Head of caudate nucleus (tissue), 42 donors: ENCODE results near the gene OTOL1.
"Not testable (repeated sequence)": the region's sequence is repeated elsewhere in the genome, so short reads cannot be mapped to it uniquely, and the experiment has no call there.

Source experiments
- DNase-seq, 42 donors: peaks; one replicate each; pipeline versions ENCODE4 v3.0.0 to v3.0.0-alpha.2; 2020 to 2021; ENCODE audit warnings: mixed read lengths in 7 of 42
- intact Hi-C: fragments of 100-400 bp; cut with DNase I; formaldehyde crosslinking; loops from one replicate; pipeline ENCODE4 v1.15.0; 2022

Gene OTOL1

DNA sequence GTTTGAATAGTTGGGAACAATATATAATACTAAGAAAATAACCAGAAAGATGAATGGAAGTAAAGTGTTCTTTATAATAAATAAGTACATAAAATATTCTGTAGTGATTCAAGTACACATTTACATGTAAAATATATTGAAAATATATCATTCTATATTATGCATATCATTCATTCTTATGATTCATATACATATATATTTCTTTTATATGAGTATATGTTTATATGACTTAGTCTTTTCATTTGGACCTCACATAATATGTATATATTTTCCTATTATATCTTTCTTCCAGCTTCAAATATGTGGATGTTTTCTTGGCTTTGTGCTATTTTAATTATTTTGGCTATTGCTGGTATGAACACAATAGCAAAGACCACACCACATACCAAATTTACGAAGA, at the start of gene OTOL1:
Gene OTOL1 (plus strand): TSS at position 301 of the 400 bp plus-strand sequence. CDS start 0 bp downstream, at position 301.
- intact Hi-C loops: no loop called here
- no peak for DNase-seq

DNA sequence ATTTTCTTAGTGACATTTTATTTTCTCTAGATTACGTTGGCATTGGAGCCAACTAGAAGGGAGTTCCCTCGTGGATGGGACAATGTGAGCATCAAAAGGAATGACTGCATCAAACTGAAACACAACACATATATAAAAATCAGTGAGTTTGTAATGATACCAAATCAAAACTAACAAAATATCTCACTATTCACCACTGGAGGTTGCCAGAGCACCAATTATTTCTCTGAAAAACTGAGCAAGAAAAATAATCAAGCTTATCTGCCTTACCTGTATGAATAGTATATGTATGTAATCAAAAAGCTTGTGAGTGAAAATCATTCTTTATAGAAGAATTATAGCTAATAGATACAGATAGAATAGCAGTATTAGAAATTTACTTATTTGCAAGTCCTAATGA, 46.8 kb upstream of the OTOL1 start:
- intact Hi-C loops: no loop called here
- DNase-seq: no peak

DNA sequence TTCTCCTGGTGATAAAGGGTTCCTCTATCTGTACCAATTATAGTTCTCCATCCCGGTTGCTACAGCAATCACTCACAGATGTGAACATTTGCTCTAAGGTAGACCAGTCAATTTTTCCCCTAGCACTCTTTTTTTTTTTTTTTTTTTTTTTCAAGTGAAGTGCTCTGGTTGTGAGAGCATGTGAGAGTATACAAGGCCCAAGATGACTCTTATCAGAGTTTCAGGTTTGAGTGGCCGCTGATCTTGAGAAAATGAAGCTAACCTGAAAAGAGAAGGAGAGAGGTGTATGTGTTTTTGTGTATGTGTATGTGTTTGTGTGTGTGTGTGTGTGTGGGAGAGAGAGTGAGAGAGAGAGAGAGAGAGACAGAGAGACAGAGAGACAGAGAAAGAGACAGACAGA, 44.4 kb upstream of the OTOL1 start:
- no peak for DNase-seq
- intact Hi-C loops: no loop called here

DNA sequence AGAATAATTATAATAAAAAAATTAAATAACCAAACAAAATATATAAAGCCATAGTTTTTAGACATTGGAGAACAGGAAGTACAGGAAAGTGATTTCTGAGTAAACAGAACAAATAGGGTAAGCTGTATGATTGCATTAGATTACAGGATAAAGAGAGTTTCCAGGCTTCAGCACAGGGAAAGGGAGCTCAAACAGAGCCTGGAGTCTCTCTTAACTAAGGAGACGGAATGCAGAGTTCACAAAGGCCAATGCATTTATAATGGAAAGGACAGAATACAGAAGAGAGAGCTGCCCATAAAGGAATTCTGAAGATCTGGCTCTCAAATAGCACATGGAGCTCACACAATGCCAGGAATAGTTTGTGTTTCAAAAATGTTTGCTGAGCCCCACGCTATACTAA, 42.0 kb upstream of the OTOL1 start:
- intact Hi-C loops: no loop called here
- no peak for DNase-seq

DNA sequence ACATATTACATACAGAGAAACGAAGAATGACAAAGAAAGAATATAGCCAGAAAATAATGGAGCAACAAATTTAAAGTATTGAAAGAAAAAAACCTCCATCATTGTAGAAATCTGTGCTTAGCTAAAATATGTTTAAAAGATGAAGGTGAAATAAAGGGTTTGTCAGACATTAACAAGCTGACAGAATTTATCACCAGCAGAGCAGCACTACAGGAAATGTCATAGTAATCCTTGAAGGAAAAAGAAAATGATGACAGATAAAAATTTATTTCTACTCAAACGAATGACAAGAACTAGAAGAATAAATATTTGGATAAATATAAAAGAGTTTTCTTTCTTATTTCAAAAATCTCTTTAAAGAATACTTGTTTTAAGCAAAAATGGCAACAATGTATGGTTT, 40.6 kb upstream of the OTOL1 start:
- intact Hi-C loops: no loop called here
- DNase-seq: no peak

DNA sequence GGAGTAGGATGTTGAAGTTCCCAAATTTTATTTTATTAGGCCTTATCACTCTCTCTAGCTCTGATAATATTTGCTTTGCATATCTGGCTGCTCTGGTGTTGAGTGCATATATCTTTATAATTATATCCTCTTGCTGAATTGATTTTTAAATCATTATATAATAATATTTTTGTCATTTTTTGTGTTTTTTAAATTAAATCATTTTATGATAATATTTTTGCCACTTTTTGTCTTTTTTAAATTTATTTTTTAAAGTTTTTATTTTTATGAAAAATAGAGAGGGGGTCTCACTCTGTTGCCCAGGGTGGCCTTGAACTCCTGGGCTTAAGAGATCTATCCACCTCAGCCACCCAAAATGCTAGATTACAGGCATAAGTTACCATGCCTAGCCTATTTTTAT, 34.5 kb upstream of the OTOL1 start:
- no peak for DNase-seq
- intact Hi-C loops: no loop called here

DNA sequence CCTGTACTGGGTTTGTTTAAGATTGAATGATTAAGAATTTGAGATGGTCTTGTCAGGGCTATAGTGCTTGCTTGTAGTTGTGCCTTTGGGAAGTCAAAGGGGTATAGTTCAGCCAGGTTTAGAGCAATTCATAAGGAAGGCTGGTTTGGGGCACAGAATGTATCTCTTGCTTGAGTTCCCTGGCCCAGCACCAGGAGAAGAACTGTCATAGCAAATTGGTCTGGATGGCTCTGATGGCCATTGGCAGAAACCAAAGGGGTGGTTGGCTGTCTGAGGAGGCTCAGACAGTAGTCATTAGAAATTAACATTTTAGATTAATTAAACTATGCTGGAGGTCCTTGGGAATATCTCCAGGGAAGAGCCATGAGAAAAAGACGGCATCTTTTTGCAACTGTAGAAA, 25.4 kb upstream of the OTOL1 start:
- intact Hi-C loops: no loop called here
- no peak for DNase-seq

DNA sequence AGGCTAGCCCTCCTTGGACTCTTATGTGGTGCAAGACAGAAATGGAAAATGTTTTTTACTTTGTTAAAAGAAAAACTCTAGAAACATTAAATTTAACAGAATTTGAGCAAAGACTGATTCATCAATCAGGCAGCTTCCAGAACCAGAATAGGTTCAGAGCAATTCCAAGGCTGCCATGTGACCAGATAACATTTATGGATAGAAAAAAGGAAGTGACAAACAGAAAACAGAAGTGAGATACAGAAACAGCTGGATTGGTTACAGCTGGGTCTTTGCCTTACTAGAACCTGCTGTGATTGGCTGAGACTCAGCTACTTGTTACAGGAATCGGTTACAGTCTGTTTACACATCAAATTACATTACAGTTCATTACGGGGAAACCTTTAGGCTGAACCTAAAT, 22.5 kb upstream of the OTOL1 start:
- DNase-seq: no peak
- intact Hi-C loops: no loop called here

DNA sequence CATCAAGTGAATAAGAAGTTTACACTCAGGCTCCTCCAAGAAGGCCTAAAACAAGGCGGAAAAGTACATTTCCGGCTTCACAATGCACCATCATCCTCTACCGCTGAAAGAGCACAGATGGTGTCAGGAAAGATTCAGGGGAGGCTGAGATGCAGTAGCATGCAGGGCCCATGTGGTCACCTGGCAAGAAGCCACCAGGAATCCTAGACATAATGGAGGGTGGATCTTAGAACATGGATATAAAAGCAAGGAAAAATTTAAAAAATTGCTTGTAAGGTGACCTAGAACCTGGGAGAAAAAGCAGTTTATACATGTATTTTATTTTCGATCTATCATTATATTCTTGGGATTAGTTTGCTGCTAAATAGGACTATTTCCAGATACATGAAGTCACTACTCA, 21.9 kb upstream of the OTOL1 start:
- intact Hi-C loops: no loop called here
- DNase-seq: peak in 1 of 42 donors; percentile 1

DNA sequence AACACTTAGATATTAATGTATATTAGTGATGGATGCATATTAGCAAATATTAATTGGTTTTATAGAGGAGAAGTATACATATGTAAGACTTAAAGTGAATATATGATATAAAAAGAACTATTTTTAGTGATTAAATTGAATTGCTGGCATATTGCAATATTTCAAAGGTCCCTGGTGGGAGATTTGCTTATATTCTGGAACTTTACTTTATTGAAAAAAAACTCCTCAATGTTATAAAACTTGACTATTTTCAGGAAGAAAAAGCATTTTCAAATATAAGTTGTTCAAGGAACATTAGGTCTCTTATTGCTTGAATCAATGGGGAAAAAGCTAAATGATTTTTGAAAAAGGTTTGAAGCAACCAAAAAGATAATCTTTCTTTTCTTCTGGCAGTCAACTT, 21.4 kb upstream of the OTOL1 start:
- intact Hi-C loops: no loop called here
- DNase-seq: no peak

DNA sequence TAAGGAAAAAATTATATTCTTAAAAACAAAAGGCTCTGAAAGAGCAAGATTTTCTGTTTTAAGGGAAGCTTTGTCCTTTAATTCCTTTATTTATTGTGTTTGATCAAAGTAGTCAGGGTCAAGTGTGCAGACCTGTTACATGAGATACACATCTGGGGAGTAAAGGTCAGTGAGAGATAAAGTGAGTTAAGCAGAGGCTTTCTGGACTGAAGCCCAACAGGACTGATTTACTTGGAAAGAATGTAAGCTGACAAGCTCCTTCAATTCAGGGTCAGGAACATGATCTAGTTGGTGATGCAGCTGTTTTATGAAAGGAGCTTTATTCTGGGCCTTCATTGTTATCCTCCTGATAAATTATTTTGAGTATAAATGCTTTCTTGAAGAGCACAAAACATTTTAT, 20.7 kb upstream of the OTOL1 start:
- no peak for DNase-seq

DNA sequence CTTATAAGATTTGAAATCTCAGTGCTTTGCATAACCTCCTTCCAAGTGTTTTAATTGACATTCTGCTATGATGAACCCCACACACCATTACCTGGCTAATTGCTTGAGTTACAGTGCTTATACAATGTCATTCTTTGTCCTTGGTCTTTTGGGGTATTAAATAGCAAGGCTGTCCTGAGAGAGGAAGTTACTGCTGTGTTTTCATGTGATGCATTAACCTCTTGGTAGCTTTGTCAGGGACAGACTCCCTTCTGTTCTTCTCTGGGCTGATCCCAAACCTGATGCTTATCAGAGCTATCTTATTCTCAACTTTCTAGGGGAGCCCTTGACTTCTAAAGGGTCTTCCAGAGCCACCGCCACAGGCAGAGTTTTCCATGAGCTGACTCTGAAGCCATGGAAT, 12.4 kb upstream of the OTOL1 start:
- DNase-seq: no peak
- intact Hi-C loops: no loop called here

More for the DNA sequence above, 20.7 kb upstream of the OTOL1 start:
- intact Hi-C loops: no loop called here

DNA sequence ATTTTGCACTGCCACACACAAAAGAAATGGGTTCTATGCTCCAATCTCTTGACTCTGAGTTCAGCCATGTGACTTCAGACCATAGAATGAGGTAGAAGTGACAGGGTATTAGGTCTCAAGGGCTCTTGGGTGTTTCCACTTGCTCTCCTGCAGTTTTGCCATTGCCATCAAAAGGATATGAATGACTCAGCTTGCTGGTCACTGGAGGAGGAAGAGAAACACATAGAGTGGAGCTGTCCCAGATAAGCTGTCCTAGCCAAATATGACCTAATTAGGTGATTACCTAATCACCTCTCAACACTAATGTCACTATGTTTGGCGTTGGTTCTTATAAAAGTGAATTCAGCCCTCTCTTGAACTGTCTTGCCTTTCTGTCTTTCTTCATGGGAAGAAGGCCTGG, 8.3 kb upstream of the OTOL1 start:
- intact Hi-C loops, DNase-seq: not testable (repeated sequence)

DNA sequence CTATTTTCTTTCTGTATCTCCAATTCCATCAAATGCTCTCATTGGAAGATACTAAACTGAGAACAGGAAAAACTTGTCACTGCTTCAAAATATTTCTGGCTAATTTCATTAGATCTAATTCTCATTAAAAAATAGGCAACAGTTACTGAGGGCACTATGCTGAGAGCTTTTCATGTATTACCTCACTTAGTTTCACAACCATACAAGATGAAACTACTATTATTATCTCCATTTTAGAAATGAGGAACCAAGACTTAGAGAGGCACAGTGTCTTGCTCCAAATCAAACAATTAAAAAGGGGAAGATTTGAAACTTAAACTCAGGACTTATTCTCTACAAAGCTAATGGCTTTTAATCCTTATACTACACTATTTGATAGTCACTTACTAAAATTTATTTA, 7.2 kb upstream of the OTOL1 start:
- intact Hi-C loops: no loop called here
- DNase-seq: no peak

DNA sequence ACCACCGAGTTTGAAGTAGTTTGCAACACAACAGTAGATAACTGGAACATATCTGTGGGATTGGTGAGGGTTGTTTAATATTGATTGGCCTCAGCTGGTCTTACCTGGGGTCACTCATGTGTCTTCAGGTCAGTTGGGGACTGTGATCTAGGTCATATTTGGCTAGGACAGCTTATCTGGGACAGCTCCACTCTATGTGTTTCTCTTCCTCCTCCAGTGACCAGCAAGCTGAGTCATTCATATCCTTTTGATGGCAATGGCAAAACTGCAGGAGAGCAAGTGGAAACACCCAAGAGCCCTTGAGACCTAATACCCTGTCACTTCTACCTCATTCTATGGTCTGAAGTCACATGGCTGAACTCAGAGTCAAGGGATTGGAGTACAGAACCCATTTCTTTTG, 5.8 kb upstream of the OTOL1 start:
- intact Hi-C loops, DNase-seq: not testable (repeated sequence)

DNA sequence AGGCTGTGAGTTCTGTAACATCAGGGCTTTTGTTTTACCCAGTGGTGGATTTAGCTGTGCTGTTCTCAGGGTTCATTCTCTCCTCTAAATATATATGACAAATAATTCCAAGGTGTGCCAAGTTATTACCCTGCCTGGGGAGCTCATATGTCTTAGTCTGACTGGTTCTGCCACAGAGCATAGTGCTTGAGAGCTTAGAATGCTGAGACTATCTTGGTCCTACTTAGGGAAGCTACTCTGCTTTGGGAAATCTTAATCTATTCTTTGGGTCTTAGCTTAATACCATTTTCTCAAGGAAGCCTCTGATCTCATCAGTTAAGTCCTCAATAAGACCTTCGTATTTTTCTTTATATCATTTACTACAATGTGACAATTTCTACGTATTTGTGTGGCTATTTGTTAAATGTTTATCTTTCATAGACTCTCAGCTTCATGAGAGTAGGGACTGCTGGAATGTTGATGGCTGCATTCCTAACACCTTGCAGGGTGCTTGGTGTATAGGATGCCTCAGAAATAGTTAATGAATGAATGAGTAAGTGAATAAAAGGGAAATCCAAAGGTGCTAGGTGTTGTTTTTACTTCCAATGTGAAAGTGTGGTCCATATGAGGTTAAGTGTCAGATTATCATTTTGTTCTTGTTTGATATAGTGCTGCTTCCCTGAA, 1.8 kb downstream of the OTOL1 start:
- no peak for DNase-seq
- intact Hi-C loops: no loop called here

DNA sequence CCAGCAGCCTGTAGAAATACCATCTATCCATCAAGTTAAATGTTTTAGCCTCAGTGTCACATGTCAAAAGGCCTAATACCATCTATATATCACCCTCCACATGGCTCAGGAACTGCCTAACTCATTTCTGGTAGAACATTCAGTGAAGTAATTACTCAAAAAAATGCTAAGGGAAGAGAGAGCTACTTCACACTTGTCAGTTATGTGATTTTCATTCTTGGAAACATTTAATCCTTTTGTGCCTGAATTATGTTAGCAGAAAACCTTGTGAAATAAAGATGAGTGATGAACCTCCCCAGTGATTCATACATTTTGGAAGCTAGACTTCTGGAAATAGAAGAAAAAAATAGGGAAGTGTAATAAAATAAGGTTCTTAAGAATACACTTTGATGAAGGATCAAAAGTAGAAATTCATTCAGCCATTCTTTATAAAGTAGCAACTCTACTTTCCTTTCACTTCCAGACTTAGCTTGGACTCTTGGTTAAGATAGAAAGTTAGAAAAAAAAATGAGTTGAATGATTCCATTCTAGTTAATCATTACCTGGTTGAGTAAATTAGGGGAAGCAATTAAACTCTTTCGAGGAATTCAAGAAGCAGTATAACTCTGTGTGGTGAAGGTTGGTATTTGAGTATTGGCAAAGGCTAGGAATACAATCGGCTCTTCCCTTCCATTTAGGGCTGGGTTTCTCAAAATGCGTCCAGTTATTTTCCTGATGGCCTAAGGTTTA, 3.6 kb downstream of the OTOL1 start:
- intact Hi-C loops: no loop called here
- DNase-seq: no peak

DNA sequence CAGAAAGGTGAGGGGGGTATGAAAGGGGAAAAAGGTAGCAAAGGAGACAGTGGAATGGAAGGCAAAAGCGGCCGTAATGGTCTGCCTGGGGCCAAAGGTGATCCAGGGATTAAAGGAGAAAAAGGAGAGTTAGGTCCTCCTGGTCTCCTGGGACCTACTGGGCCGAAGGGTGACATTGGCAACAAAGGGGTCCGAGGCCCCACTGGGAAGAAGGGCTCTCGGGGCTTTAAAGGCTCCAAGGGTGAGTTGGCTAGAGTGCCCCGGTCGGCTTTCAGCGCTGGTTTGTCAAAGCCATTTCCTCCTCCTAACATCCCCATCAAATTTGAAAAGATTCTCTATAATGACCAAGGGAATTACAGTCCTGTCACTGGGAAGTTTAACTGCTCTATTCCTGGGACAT, 6.7 kb downstream of the OTOL1 start:
- intact Hi-C loops: no loop called here
- no peak for DNase-seq

DNA sequence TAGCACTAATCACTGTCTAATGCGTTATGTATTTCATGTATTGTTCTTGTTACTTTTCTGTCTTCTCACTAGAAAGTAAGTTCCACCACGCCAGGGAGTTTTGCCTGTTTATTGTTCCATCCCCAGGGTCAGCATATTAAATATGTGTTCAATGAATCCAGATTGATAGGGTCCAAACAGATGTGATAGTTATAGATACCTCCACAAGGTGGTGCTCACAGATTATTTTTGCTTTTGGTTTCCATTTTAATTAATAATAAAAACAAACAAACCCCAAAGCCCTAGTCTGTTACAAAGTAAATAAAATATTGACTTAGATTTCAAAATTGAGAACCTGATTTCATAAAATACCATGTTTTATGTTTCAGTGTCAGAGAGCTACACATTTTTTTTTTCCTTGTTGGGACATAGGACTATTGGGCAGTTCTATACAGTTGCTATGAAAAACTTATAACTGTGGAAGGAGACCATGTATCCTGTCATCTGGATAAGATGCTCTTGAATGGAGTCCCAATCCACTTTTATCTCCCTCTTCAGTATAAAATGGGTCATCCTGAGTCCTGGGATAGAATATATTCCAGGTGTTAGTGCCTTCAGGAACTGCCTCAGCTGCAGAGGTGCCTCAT, 12.4 kb downstream of the OTOL1 start:
- intact Hi-C loops: no loop called here
- DNase-seq: no peak

DNA sequence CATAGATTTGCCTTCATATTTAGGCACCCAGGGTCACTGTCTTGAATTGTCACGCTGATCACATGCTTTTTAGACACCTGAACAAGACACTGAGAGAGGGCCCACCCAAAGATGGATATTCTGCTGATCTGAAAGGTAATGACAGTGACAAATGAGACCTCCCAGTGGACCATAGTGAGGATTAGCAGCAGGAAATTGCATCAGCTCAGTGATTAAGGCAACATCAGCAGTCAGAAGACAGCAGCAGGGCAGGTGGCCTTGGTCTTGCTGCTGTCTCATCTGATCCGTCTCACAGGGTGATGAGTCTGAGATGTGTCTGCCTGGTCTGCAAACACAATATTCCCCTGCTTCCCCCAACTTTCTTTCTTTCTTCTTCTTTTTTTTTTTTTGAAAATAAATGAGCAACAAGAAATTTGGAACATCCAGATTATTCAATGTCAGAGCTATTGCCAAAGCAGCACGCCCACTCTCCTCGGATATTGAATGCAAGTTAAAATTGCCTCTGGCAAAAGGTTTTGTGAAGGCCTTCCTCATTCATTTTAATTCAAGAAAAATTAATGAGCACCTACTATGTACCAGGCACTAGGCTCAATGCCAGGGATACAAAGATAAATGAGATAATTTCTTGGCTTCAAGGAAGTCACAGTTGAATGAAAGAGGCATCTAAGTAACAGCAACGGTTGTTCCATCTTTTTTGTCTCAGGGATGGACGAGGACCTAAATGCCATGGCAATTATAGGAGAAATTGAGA, 14.1 kb downstream of the OTOL1 start:
- intact Hi-C loops: no loop called here
- DNase-seq: peak in 3 of 42 donors; percentile 4 to 15 (median 8)
